B cell (primary cell): ENCODE results near the gene CUBN.

Source experiments
- CTCF ChIP-seq: fragments of 200-600 bp; IDR thresholded peaks from one replicate; pipeline ENCODE4 v1.8.0; 2022; ENCODE audit warnings: antibody characterized with exemption, mild to moderate bottlenecking
- EZH2 ChIP-seq: IDR thresholded peaks from 2 replicates; pipeline ENCODE4 v1.6.1; 2012; ENCODE audit warnings: borderline replicate concordance, low read depth, mild to moderate bottlenecking, moderate library complexity, low read length; ENCODE audit not compliant: insufficient read depth, poor library complexity, severe bottlenecking

DNA sequence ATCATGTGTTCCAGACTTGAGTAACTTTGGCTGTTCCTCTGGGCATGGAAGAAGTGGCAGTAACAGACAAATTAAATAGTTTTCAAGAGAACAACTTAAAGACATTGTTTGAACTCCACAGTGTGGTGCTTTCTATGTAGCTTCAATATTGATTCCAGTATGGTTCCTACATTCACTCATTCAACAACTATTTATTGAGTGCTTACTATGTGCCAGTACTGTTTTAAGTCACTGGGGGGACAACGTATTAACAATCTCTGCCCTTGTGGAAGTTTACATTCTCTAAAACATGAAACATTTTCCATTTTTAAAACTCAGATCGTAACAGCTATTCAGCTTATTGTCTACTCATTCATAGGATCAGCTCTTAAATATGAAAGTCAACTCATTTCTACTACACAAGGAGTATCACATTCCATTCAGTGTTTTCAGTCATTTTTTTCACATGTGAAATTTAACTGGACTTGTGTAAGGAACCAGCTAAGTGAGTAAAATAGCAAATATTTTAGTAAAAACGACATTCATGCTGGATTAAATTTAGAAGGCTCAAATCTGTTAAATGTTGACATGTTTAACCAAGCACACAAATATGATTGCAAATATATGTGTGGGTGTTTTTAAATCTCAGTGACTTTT is 13.6 kb upstream of the CUBN start:
- no peak for TF ChIP-seq CTCF
- TF ChIP-seq EZH2, result no peak
